H1 (cell line): ENCODE measurements around the gene TCN2. TPM values are rescaled to one million over a fixed set of nuclear protein-coding genes. Genes with fewer than 3 reads are reported as not detected.

Source experiments
- CTCF ChIA-PET: fragments of 300-600 bp; sonication (Branson Sonifier 250); formaldehyde crosslinking; loops from one replicate; lab custom pipeline; 2021; ENCODE audit not compliant: partially characterized antibody; lab: Charles Lee
- POLR2A ChIA-PET: fragments of 300-600 bp; sonication (Branson Sonifier 250); formaldehyde crosslinking; loops from one replicate; lab custom pipeline; 2021; ENCODE audit warnings: inconsistent platforms; ENCODE audit not compliant: partially characterized antibody; lab: Charles Lee
- DNase-seq, 2 experiments: peaks; one replicate each; pipeline versions ENCODE4 v3.0.0 to v3.0.0-alpha.2; 2010 to 2022; ENCODE audit warnings: low spot score in 2 of 2, low read depth in 1 of 2, mixed read lengths in 1 of 2
- FAIRE-seq: peaks from 2 replicates; lab custom pipeline; 2011; peaks lifted over from hg19 to GRCh38; lab: Jason Lieb, UNC
- H2AFZ ChIP-seq: 2 replicates; pipeline ENCODE4 v1.8.1; 2012; ENCODE audit warnings: low read length, inconsistent platforms
- H2AK5ac ChIP-seq: 2 replicates; pipeline ENCODE4 v1.6.1; 2013; ENCODE audit warnings: low read depth, low read length
- H2BK120ac ChIP-seq: replicated peaks from 2 replicates; pipeline ENCODE3; 2013; ENCODE audit warnings: low read depth, low read length, inconsistent platforms
- H2BK12ac ChIP-seq: 2 replicates; pipeline ENCODE4 v1.6.1; 2013; ENCODE audit warnings: low read depth, low read length
- H2BK15ac ChIP-seq: 2 replicates; pipeline ENCODE4 v1.6.1; 2013; ENCODE audit warnings: low read length
- H2BK20ac ChIP-seq: 2 replicates; pipeline ENCODE4 v1.6.1; 2013; ENCODE audit warnings: low read length
- H2BK5ac ChIP-seq: 2 replicates; pipeline ENCODE4 v1.6.1; 2013; ENCODE audit warnings: low read depth, low read length
- H3K14ac ChIP-seq: 2 replicates; pipeline ENCODE4 v1.6.1; 2013; ENCODE audit warnings: inconsistent platforms; ENCODE audit not compliant: insufficient read length
- H3K18ac ChIP-seq: 2 replicates; pipeline ENCODE4 v1.6.1; 2013; ENCODE audit warnings: low read length; ENCODE audit errors: extremely low read depth
- H3K23ac ChIP-seq: 2 replicates; pipeline ENCODE4 v1.6.1; 2013; ENCODE audit warnings: inconsistent platforms; ENCODE audit not compliant: insufficient read length
- H3K23me2 ChIP-seq: 2 replicates; pipeline ENCODE4 v1.6.1; 2013; ENCODE audit warnings: low read depth, low read length
- H3K27ac ChIP-seq: 2 replicates; pipeline ENCODE4 v1.6.1; 2011; ENCODE audit warnings: low read depth, low read length, inconsistent platforms
- H3K27me3 ChIP-seq, 4 experiments: replicated peaks in 1 of 4; 1 replicate in 1 of 4; 2 replicates in 3 of 4; pipeline versions ENCODE4 v1.6.1 to v1.8.1; 2011 to 2013; ENCODE audit warnings: low read length in 3 of 4, mild to moderate bottlenecking in 3 of 4, inconsistent platforms in 2 of 4, mixed read lengths in 2 of 4, moderate library complexity in 1 of 4; ENCODE audit not compliant: control insufficient read depth in 3 of 4, insufficient read depth in 3 of 4; ENCODE audit errors: extremely low read depth in 1 of 4
- H3K36me3 ChIP-seq, 4 experiments: 2 replicates each; pipeline versions ENCODE4 v1.6.1 to v1.8.1; 2011 to 2013; ENCODE audit warnings: mild to moderate bottlenecking in 4 of 4, low read length in 3 of 4, moderate library complexity in 2 of 4, control low read depth in 1 of 4, inconsistent platforms in 1 of 4; ENCODE audit not compliant: insufficient read depth in 4 of 4, control insufficient read depth in 2 of 4
- H3K4ac ChIP-seq: replicated peaks from 2 replicates; pipeline ENCODE3; 2013; ENCODE audit warnings: low read length, low read depth, mixed read lengths, inconsistent platforms; ENCODE audit not compliant: insufficient read length
- H3K4me1 ChIP-seq, 4 experiments: replicated peaks in 1 of 4; 1 replicate in 1 of 4; 2 replicates in 3 of 4; pipeline versions ENCODE4 v1.6.1 to v1.8.1; 2011 to 2013; ENCODE audit warnings: low read length in 3 of 4, inconsistent platforms in 2 of 4, mixed read lengths in 1 of 4; ENCODE audit not compliant: insufficient read depth in 4 of 4, control insufficient read depth in 3 of 4
- H3K4me2 ChIP-seq, 2 experiments: 2 replicates each; pipeline versions ENCODE4 v1.6.1 to v1.8.1; 2011 to 2013; ENCODE audit warnings: low read depth in 2 of 2, low read length in 2 of 2, control low read depth in 1 of 2, inconsistent platforms in 1 of 2, mild to moderate bottlenecking in 1 of 2; ENCODE audit not compliant: insufficient read depth in 1 of 2
- H3K4me3 ChIP-seq, 4 experiments: fragments of 200-600, 300-600 bp in 1 of 4; sonication (generic), shearing (Covaris generic), sonication (Bioruptor Twin) in 1 of 4; 2 replicates each; pipeline versions ENCODE4 v1.5.1 to v1.8.1; 2011 to 2016; ENCODE audit warnings: low read length in 4 of 4, low read depth in 3 of 4, control low read depth in 2 of 4, inconsistent platforms in 2 of 4, mild to moderate bottlenecking in 2 of 4, mixed read lengths in 1 of 4, moderate library complexity in 1 of 4; ENCODE audit not compliant: insufficient read depth in 2 of 4; ENCODE audit errors: extremely low read depth in 1 of 4
- H3K56ac ChIP-seq: replicated peaks from 2 replicates; pipeline ENCODE3; 2013; ENCODE audit warnings: low read depth, mild to moderate bottlenecking, mixed read lengths, low read length, inconsistent platforms; ENCODE audit not compliant: insufficient read length
- H3K79me1 ChIP-seq: 2 replicates; pipeline ENCODE4 v1.6.1; 2013; ENCODE audit warnings: low read depth, low read length, control low read depth
- H3K79me2 ChIP-seq, 2 experiments: 2 replicates each; pipeline versions ENCODE4 v1.6.1 to v1.8.1; 2012 to 2013; ENCODE audit warnings: low read length in 2 of 2, mild to moderate bottlenecking in 2 of 2, inconsistent platforms in 1 of 2; ENCODE audit not compliant: insufficient read depth in 2 of 2, control insufficient read depth in 1 of 2
- H3K9ac ChIP-seq, 4 experiments: replicated peaks in 1 of 4; 1 replicate in 1 of 4; 2 replicates in 3 of 4; pipeline versions ENCODE4 v1.6.1 to v1.8.1; 2011 to 2013; ENCODE audit warnings: low read depth in 3 of 4, low read length in 3 of 4, control low read depth in 2 of 4, mild to moderate bottlenecking in 2 of 4, moderate library complexity in 2 of 4, inconsistent platforms in 1 of 4; ENCODE audit errors: extremely low read depth in 1 of 4
- H3K9me3 ChIP-seq, 2 experiments: 2 replicates each; pipeline versions ENCODE4 v1.6.1 to v1.8.1; 2012 to 2013; ENCODE audit warnings: mild to moderate bottlenecking in 2 of 2, moderate library complexity in 2 of 2, control low read depth in 1 of 2, inconsistent platforms in 1 of 2, low read depth in 1 of 2, low read length in 1 of 2, mixed read lengths in 1 of 2; ENCODE audit not compliant: insufficient read depth in 2 of 2
- H4K20me1 ChIP-seq, 2 experiments: replicated peaks in 1 of 2; 2 replicates each; pipeline versions ENCODE3 to v1.8.1; 2011 to 2013; ENCODE audit warnings: inconsistent platforms in 2 of 2, low read length in 2 of 2, mild to moderate bottlenecking in 1 of 2; ENCODE audit not compliant: insufficient read depth in 2 of 2, control insufficient read depth in 1 of 2
- H4K5ac ChIP-seq: 2 replicates; pipeline ENCODE4 v1.6.1; 2013; ENCODE audit warnings: low read length, low read depth, mixed read lengths, inconsistent platforms; ENCODE audit not compliant: insufficient read length
- H4K8ac ChIP-seq: 2 replicates; pipeline ENCODE4 v1.8.0; 2013; ENCODE audit warnings: mild to moderate bottlenecking, moderate library complexity, low read length, inconsistent platforms; ENCODE audit not compliant: insufficient read depth; ENCODE audit errors: extremely low read depth
- H4K91ac ChIP-seq: replicated peaks from 2 replicates; pipeline ENCODE3; 2013; ENCODE audit warnings: low read length, mixed read lengths, inconsistent platforms; ENCODE audit not compliant: insufficient read length
- BACH1 ChIP-seq: IDR thresholded peaks from 2 replicates; pipeline ENCODE4 v1.6.1; 2012; ENCODE audit warnings: low read length, improper control_type of control experiment
- BCL11A ChIP-seq, 2 experiments: IDR thresholded peaks; one replicate each; pipeline ENCODE4 v1.6.1; 2011; ENCODE audit warnings: low read depth in 2 of 2, low read length in 2 of 2, mild to moderate bottlenecking in 2 of 2
- CEBPB ChIP-seq: IDR thresholded peaks from 2 replicates; pipeline ENCODE4 v1.6.1; 2012; ENCODE audit warnings: low read depth, low read length
- JUND ChIP-seq: IDR thresholded peaks from 2 replicates; pipeline ENCODE4 v1.6.1; 2011; ENCODE audit warnings: mild to moderate bottlenecking, improper control_type of control experiment, low read length
- NANOG ChIP-seq: IDR thresholded peaks from 2 replicates; pipeline ENCODE4 v1.6.1; 2011; ENCODE audit warnings: low read length, low read depth, mild to moderate bottlenecking, inconsistent platforms; ENCODE audit not compliant: insufficient read depth, poor library complexity, severe bottlenecking
- RBBP5 ChIP-seq: IDR thresholded peaks from 2 replicates; pipeline ENCODE4 v1.7.1; 2012; ENCODE audit warnings: low read depth, mild to moderate bottlenecking, inconsistent platforms, low read length, moderate library complexity, borderline replicate concordance
- RNF2 ChIP-seq: fragments of 200-900, 300-1000 bp; sonication (generic); IDR thresholded peaks from 2 replicates; pipeline ENCODE4 v1.7.1; 2016; ENCODE audit warnings: borderline replicate concordance, low read depth, mild to moderate bottlenecking, antibody characterized with exemption, low read length; ENCODE audit not compliant: poor library complexity, severe bottlenecking; ENCODE audit errors: missing control alignments
- SIX5 ChIP-seq: IDR thresholded peaks from 2 replicates; pipeline ENCODE4 v1.6.1; 2011; ENCODE audit warnings: mild to moderate bottlenecking, low read depth, low read length
- YY1 ChIP-seq: IDR thresholded peaks from 2 replicates; pipeline ENCODE4 v1.6.1; 2011; ENCODE audit warnings: low read depth, mild to moderate bottlenecking, low read length
- WGBS, 2 experiments: shearing (Covaris generic) in 1 of 2; methylation state at CpG; one replicate each; pipeline versions ENCODE4 v1.1.6 to v1.1.7; 2013 to 2015; ENCODE audit warnings: low lambda C conversion rate in 2 of 2, mixed read lengths in 2 of 2, inconsistent platforms in 1 of 2, low coverage in 1 of 2, missing lambda C conversion rate in 1 of 2; ENCODE audit not compliant: insufficient replicate concordance in 2 of 2, insufficient coverage in 1 of 2, insufficient read length in 1 of 2; ENCODE audit errors: extremely low coverage in 1 of 2, missing lambda C conversion rate in 1 of 2; 5-methylcytosine and 5-hydroxymethylcytosine counted together
- polyA plus RNA-seq, 7 experiments: library from polyadenylated mRNA; depleted of rRNA in 3 of 7; stranded (reverse) in 5 of 7; unstranded in 2 of 7; fragments of >200 nt in 5 of 7; fragments of 200-250 nt in 2 of 7; gene quantifications; 1 replicate in 5 of 7; 2 replicates in 1 of 7; 4 replicates in 1 of 7; pipeline versions ENCODE4 v1.2.1 to v1.2.3, GENCODE V29; 2011 to 2013; ENCODE audit warnings: missing spikeins in 2 of 7, mixed read lengths in 2 of 7
- total RNA-seq: library from RNA; stranded (reverse); fragmentation: NEBNext Ultra II Directional; extraction: Animal tissue kit (Norgen Biotek cat#: 25700); gene quantifications from 2 replicates; pipeline ENCODE4 v1.2.1, GENCODE V29; 2021
- TF ChIP-seq, protein P1 (sequence below): IDR thresholded peaks from 2 replicates; pipeline ENCODE4 v1.6.1; 2012; ENCODE audit warnings: inconsistent platforms

TCN2 gene
- total and polyA plus RNA-seq, 2 of the 8 experiments (the other 6 are each of a cell fraction or from before 2014, with no cell fraction given): 30.0 to 87.8 TPM

- peak overlapping the region; percentile 76 to 98 for H3K4me2 ChIP-seq
- no peak overlapping the region for H3K27ac ChIP-seq
- TF ChIP-seq, protein P1, sequence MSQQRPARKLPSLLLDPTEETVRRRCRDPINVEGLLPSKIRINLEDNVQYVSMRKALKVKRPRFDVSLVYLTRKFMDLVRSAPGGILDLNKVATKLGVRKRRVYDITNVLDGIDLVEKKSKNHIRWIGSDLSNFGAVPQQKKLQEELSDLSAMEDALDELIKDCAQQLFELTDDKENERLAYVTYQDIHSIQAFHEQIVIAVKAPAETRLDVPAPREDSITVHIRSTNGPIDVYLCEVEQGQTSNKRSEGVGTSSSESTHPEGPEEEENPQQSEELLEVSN: peak; percentile 45; the same call in 1 of the 2 replicates
- TF ChIP-seq RNF2 (no peak), RBBP5 (no peak), NANOG (no peak), BCL11A (IDR thresholded peaks at IDR 0.05; ENCODE audit: low read depth in 2 of 2, low read length in 2 of 2) (no peak), YY1 (0 out of 2 replicates have a peak, but pooled peaks have one; percentile 32), BACH1 (peak; percentile 90), SIX5 (no peak), CEBPB (0 out of 2 replicates have a peak, but pooled peaks have one; percentile 21), JUND (no peak)
Observed at GRCh38 chr22:30634471-30635233, 27.7 kb downstream of the TCN2 start.

More at GRCh38 chr22:30634471-30635233, 27.7 kb downstream of the TCN2 start:
- 27% methylated on average over 28 of the region's 29 CpGs; no CpG with 5 or more reads in 1 of the 2 experiments for WGBS, 2 experiments
- peaks cover 0 to 2% of the 10 kb centered on the region in 2 experiments for H4K20me1 ChIP-seq
- H3K9ac ChIP-seq: no peak overlapping the region
- H3K23ac ChIP-seq: no peak overlapping the region
- H3K4me1 ChIP-seq: peaks cover 0 to 22% (median 14%) of the 10 kb centered on the region in 4 experiments; a peak in 6 of 7 replicates
- peak overlapping the region; percentile 33; the same call in 1 of the 2 replicates for H2AFZ ChIP-seq
- H2BK5ac ChIP-seq: no peak overlapping the region; the same call in 1 of the 2 replicates
- peak overlapping the region; percentile 21; the same call in 1 of the 2 replicates for H3K18ac ChIP-seq
- H3K56ac ChIP-seq: no peak overlapping the region
- H3K4ac ChIP-seq: no peak overlapping the region
- H4K8ac ChIP-seq: no peak overlapping the region; the same call in 1 of the 2 replicates
- peak overlapping the region; percentile 22 for H4K91ac ChIP-seq
- peaks cover 0 to 4% (median 0%) of the 10 kb centered on the region in 4 experiments; a peak in 2 of 7 replicates for H3K27me3 ChIP-seq
- no peaks in the 10 kb centered on the region for H3K36me3 ChIP-seq
- peaks cover 11% of the 10 kb centered on the region; the same call in 1 of the 2 replicates for H3K23me2 ChIP-seq
- H4K5ac ChIP-seq: no peak overlapping the region
- DNase-seq (peak; percentile 65 to 96), FAIRE-seq (peak; percentile 94)
- no peak overlapping the region for H2BK12ac ChIP-seq
- H2AK5ac ChIP-seq: no peak overlapping the region
- CTCF ChIA-PET: interaction anchor here (0.7 to 7.8 kb wide), 53 partner anchors 8 to 396 kb away, joined by 3 to 137 read pairs (median 5); partner anchors contain the start of genes DUSP18, OSBP2, PES1 and TCN2
- H3K14ac ChIP-seq: no peak overlapping the region
- no peak overlapping the region for H2BK20ac ChIP-seq
- H3K79me2 ChIP-seq: no peaks in the 10 kb centered on the region; a peak in 1 of 4 replicates
- no peak overlapping the region for H2BK120ac ChIP-seq
- H3K4me3 ChIP-seq: peak overlapping the region; percentile 34 to 71 (median 44); a peak in 7 of 8 replicates
- POLR2A ChIA-PET: interaction anchor here (0.7 to 2.7 kb wide), 10 partner anchors 9 to 278 kb away, joined by 3 to 12 read pairs (median 5); partner anchors contain the start of genes CCDC157, OSBP2, SF3A1 and TCN2
- no peaks in the 10 kb centered on the region; the same call in 1 of the 2 replicates for H3K79me1 ChIP-seq
- H2BK15ac ChIP-seq: no peak overlapping the region
- peaks cover 0 to 5% of the 10 kb centered on the region in 2 experiments; a peak in 1 of 4 replicates for H3K9me3 ChIP-seq
